Adipocyte (in vitro differentiated cells): ENCODE measurements around the gene SART3.

Experiments used
- DNase-seq: peaks from one replicate; pipeline ENCODE4 v3.0.0-alpha.2; 2015; ENCODE audit warnings: low read depth
- H3K27me3 ChIP-seq: replicated peaks from 2 replicates; pipeline ENCODE4 v1.7.0; 2013; ENCODE audit warnings: mild to moderate bottlenecking, low read length, moderate library complexity; ENCODE audit not compliant: control insufficient read depth, insufficient read depth
- H3K36me3 ChIP-seq: 2 replicates; pipeline ENCODE4 v1.7.0; 2013; ENCODE audit warnings: low read length, mild to moderate bottlenecking, moderate library complexity; ENCODE audit not compliant: control insufficient read depth, insufficient read depth, severe bottlenecking
- H3K4me1 ChIP-seq: 2 replicates; pipeline ENCODE4 v1.7.0; 2013; ENCODE audit warnings: mild to moderate bottlenecking, low read length, moderate library complexity; ENCODE audit not compliant: control insufficient read depth, insufficient read depth
- H3K4me3 ChIP-seq: 2 replicates; pipeline ENCODE4 v1.7.0; 2013; ENCODE audit warnings: mild to moderate bottlenecking, low read length, moderate library complexity
- H3K9ac ChIP-seq: 2 replicates; pipeline ENCODE4 v1.7.0; 2013; ENCODE audit warnings: mild to moderate bottlenecking, low read length, moderate library complexity
- H3K9me3 ChIP-seq: 2 replicates; pipeline ENCODE4 v1.7.0; 2013; ENCODE audit warnings: mild to moderate bottlenecking, low read length, moderate library complexity; ENCODE audit not compliant: control insufficient read depth

The SART3 gene

DNA sequence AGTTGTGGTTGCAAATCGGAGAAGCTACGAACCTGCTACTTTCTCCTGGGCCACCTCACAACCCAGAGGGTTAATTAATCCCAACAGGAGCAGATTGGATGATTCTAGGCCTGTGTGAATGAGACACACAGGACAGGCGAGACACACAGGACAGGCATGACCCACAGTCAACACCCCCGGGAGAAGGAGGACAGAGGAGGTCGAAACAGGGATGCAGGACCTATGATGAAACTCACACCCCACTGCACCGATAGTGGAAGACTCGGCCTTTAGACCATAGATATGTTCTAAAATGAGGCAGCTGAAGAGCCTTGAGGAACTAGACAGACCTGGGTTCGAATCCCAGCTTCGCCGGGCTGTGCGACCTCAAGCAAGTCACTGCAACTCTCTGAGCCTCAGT, 25.3 kb upstream of the SART3 start:
- H3K9ac ChIP-seq = no peak overlapping the region
- H3K4me3 ChIP-seq = no peak overlapping the region
- no peaks in the 10 kb centered on the region for H3K9me3 ChIP-seq
- peaks cover 55% of the 10 kb centered on the region for H3K4me1 ChIP-seq
- no peak for DNase-seq
- H3K27me3 ChIP-seq = no peaks in the 10 kb centered on the region
- peaks cover 4% of the 10 kb centered on the region for H3K36me3 ChIP-seq

- no peak overlapping the region for H3K9ac ChIP-seq
- no peaks in the 10 kb centered on the region for H3K36me3 ChIP-seq
- H3K27me3 ChIP-seq = no peaks in the 10 kb centered on the region
- no peaks in the 10 kb centered on the region for H3K9me3 ChIP-seq
- no peak for DNase-seq
- H3K4me3 ChIP-seq = no peak overlapping the region
- peaks cover 56% of the 10 kb centered on the region for H3K4me1 ChIP-seq
Observed at GRCh38 chr12:108585864-108586263, 24.9 kb upstream of the SART3 start.

DNA sequence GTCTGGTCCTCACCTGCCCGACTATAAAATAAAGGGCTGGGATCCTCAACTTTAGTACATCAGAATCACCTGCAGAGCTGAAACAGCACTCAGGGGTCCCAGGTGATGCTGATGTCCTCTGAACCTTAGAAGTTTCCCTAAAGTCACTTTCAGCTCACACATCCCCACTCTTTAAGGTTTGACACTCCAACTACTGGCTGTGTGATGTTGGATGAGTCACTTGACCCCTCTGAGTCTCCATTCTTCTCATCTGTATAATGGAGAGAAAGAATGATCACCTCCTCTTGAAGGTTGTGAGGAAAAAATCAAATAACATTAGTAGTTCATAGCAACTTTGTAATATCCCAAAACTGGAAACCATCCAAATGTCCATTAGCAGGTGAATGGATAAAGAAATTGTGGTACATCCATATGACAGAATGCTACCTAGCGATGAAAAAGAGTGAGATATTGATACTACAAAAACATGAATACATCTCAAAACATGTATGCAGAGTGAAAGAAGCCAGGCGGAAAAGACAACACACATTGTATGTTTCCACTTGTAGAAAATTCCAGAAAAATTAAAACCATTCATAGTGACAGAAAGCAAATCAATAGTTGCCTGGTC, 23.6 kb upstream of the SART3 start:
- Histone ChIP-seq H3K36me3 (no peaks in the 10 kb centered on the region), H3K9ac (peak overlapping the region; percentile 61), H3K27me3 (no peaks in the 10 kb centered on the region), H3K4me3 (no peak overlapping the region), H3K4me1 (peaks cover 56% of the 10 kb centered on the region), H3K9me3 (no peaks in the 10 kb centered on the region)
- no peak for DNase-seq

GRCh38 chr12:108583991-108584390, 23.0 kb upstream of the SART3 start:
- no peak for DNase-seq
- H3K4me1 ChIP-seq = peaks cover 56% of the 10 kb centered on the region
- no peak overlapping the region for H3K4me3 ChIP-seq
- H3K27me3 ChIP-seq = no peaks in the 10 kb centered on the region
- peak overlapping the region; percentile 61 for H3K9ac ChIP-seq
- H3K36me3 ChIP-seq = no peaks in the 10 kb centered on the region
- H3K9me3 ChIP-seq = no peaks in the 10 kb centered on the region

GRCh38 chr12:108582978-108583770, 22.2 kb upstream of the SART3 start:
- no peaks in the 10 kb centered on the region for H3K9me3 ChIP-seq
- H3K36me3 ChIP-seq = no peaks in the 10 kb centered on the region

DNA sequence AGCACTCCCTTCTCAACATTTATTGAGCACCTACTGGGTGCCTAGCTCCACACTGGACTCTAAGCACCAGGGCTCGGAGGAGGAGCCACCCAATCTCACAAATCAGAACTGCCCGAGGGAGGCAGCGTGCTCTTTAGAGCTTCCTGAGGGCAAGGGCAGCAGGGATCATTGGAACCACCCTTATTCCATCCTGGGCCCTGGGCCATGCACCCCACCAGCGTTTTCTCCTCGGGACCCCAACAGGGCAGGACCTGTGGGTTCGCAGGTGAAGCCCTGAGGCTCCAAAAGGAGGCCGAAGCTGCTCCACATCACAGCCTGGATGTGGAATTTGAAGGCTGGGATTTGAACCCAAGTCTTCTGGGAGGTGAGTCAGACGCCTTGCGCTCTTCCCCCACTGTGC, 21.5 kb upstream of the SART3 start:
- Histone ChIP-seq H3K4me3 (no peak overlapping the region), H3K9ac (peak overlapping the region; percentile 70), H3K27me3 (no peaks in the 10 kb centered on the region), H3K9me3 (no peaks in the 10 kb centered on the region), H3K36me3 (no peaks in the 10 kb centered on the region), H3K4me1 (peaks cover 49% of the 10 kb centered on the region)
- DNase-seq = no peak

More at GRCh38 chr12:108582978-108583770, 22.2 kb upstream of the SART3 start:
- Histone ChIP-seq H3K4me1 (peaks cover 50% of the 10 kb centered on the region), H3K27me3 (no peaks in the 10 kb centered on the region), H3K9ac (peak overlapping the region; percentile 61), H3K4me3 (no peak overlapping the region)
- DNase-seq = no peak

GRCh38 chr12:108581311-108582227, 20.6 kb upstream of the SART3 start:
- Histone ChIP-seq H3K4me3 (no peak overlapping the region), H3K9me3 (no peaks in the 10 kb centered on the region), H3K27me3 (no peaks in the 10 kb centered on the region), H3K4me1 (peaks cover 55% of the 10 kb centered on the region), H3K36me3 (no peaks in the 10 kb centered on the region), H3K9ac (peak overlapping the region; percentile 70)
- DNase-seq = no peak

DNA sequence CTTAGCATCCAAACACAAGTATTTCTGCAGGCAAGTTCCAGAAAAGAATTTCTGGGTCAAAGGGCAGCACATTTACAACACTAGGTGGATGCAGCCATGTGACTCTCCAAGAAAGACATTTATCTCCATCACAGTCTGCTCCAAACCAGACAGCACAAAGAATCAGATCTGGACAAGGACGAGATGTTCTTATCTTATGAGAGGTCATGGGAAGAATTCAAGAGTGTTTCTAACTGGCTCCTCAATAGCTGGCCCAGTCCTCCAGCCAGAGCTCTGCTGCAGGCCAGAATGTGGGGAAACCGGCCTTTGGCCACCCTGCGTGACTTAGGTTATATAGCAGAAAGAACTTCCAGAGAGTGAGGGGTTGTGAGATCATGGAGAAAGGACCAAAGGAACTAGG, 19.6 kb upstream of the SART3 start:
- DNase-seq = no peak

DNA sequence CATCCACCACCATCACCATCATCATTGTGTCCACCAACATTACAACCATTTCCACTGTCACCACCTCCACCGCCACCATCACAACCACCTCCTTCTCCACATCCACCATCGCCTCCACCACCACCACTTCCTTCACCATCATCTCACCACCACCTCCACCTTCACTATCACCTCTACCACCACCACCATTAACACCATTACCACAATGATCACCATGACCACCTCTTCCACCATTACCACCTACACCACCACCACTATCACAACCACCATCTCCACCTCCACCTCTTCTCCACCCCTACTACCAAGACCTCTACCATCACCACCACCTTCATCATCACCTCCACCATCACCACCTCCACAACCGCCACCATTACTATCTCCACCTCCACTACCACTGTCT, 17.8 kb upstream of the SART3 start:
- no peaks in the 10 kb centered on the region for H3K9me3 ChIP-seq
- DNase-seq = no peak
- H3K36me3 ChIP-seq = no peaks in the 10 kb centered on the region
- H3K27me3 ChIP-seq = no peaks in the 10 kb centered on the region
- no peak overlapping the region for H3K4me3 ChIP-seq
- H3K9ac ChIP-seq = no peak overlapping the region
- peaks cover 54% of the 10 kb centered on the region for H3K4me1 ChIP-seq

More for the DNA sequence above, 19.6 kb upstream of the SART3 start:
- Histone ChIP-seq H3K9me3 (no peaks in the 10 kb centered on the region), H3K9ac (peak overlapping the region; percentile 70), H3K36me3 (no peaks in the 10 kb centered on the region), H3K4me1 (peaks cover 63% of the 10 kb centered on the region), H3K4me3 (no peak overlapping the region), H3K27me3 (no peaks in the 10 kb centered on the region)

- Histone ChIP-seq H3K27me3 (no peaks in the 10 kb centered on the region), H3K36me3 (no peaks in the 10 kb centered on the region), H3K4me1 (peaks cover 54% of the 10 kb centered on the region), H3K9ac (no peak overlapping the region), H3K9me3 (no peaks in the 10 kb centered on the region), H3K4me3 (no peak overlapping the region)
- DNase-seq = no peak
Observed at GRCh38 chr12:108578264-108578663, 17.3 kb upstream of the SART3 start.

GRCh38 chr12:108577458-108577857, 16.5 kb upstream of the SART3 start:
- Histone ChIP-seq H3K4me1 (peaks cover 50% of the 10 kb centered on the region), H3K36me3 (no peaks in the 10 kb centered on the region)
- no peak for DNase-seq

More at GRCh38 chr12:108577458-108577857, 16.5 kb upstream of the SART3 start:
- H3K27me3 ChIP-seq = no peaks in the 10 kb centered on the region
- H3K9me3 ChIP-seq = no peaks in the 10 kb centered on the region
- no peak overlapping the region for H3K4me3 ChIP-seq
- H3K9ac ChIP-seq = no peak overlapping the region
